GM19324 (cell line): ENCODE measurements around the gene SPZ1.
"Not testable (repeated sequence)": the region's sequence is repeated elsewhere in the genome, so short reads cannot be mapped to it uniquely, and the experiment has no call there.

ENCODE experiments used
- ATAC-seq: cut with Tn5 transposase; IDR thresholded peaks from one replicate; pipeline ENCODE4 v1.9.1; 2021; ENCODE audit warnings: mild to moderate bottlenecking, moderate library complexity; ENCODE audit not compliant: unreplicated experiment, low FRiP score

SPZ1 gene, protein sequence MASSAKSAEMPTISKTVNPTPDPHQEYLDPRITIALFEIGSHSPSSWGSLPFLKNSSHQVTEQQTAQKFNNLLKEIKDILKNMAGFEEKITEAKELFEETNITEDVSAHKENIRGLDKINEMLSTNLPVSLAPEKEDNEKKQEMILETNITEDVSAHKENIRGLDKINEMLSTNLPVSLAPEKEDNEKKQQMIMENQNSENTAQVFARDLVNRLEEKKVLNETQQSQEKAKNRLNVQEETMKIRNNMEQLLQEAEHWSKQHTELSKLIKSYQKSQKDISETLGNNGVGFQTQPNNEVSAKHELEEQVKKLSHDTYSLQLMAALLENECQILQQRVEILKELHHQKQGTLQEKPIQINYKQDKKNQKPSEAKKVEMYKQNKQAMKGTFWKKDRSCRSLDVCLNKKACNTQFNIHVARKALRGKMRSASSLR

DNA sequence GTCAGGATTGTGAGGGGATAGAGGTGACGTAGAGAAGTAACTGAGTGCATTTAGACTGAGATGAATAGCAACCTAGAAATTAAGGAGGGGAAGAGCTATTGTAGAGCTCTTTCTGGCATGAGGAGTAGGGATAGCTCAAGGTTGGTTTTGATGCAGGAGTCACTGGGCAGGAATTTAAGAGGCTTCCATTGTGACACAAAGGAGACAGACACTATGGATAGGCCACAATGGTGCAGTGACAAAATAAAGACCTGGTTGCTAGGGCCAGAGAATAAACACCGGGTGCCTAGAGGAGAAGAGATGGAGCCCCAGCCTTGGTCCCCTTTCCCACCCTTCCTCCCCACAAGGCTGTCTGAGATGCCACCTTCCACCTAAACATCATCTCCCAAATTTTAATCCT lies at the start of gene SPZ1:
SPZ1 (plus strand) TSS at position 301 of the 400 bp plus-strand sequence. CDS start 214 bp downstream, outside the sequence.
- no peak for ATAC-seq

DNA sequence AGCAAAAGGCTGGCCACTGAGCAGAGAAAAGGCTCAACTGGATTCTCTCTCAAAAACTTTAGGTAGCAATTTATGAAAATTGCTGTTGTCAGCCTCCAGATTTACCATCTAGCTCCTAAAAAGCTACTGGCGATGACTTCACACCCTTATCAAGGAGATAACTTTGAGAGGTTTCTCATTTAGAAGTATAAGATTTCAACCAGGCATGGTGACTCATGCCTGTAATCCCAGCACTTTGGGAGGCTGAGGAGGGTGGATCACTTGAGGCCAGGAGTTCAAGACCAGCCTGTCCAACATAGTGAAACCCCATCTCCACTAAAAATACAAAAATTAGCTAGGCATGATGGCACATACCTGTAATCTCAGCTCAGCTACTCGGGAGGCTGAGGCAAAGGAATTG lies 49.3 kb upstream of the SPZ1 start:
- ATAC-seq, result not testable (repeated sequence)

DNA sequence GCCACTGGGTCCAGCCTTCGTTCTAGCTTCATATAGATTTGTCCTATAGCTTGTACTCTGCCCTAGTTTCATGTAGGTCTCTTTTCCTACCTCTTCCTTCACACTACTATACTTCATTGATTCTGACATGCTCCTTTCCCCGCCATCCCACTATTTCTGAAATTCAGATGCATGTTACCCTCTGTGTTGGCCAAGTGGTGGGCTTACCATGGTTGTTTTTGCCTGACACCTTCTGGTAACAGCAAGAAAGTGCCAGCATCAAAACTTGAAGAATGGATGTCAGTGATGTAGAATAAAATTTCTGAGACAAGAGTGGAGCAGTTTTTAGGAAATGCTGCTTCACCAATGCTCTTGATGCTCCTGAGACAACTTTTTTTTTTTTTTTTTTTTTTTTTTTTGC lies 44.5 kb upstream of the SPZ1 start:
- no peak for ATAC-seq

DNA sequence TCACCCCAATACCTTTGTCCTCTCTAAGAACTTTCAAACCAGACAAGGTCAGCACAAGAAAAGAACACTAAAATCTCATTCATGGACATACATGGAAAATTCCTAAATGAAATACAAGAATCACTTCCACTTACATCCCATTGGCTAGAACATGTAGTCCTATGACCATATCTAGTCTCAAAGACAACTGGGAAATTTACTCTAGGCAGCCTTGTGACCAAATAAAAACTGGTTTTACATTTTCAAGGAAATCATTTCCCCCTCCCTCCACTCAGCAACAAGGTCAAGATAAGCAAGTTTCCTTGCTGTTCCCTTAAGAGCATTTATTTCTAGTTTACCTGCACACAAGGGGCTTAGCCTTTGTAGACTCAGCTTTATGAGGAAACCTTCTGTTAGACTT lies 43.6 kb upstream of the SPZ1 start:
- ATAC-seq, result no peak

DNA sequence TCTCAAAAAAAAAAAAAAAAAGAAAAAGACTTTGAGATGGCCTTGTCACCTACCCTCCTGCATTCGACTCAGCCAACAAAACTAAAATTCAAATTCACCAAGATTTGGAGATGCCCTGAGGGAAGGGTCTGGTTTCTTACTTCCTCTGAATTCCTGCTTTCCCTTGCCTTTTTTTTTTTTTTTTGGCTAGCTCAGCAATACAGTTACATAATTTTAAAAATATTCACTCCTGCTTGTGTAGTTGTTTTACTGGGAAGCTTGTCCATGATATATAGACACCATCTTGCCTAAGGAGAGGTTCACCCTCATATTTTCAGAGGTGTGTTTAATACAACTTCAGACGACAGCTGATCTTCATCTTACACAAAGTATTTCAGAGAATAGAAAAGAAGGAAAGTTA lies 42.6 kb upstream of the SPZ1 start:
- ATAC-seq, result no peak

DNA sequence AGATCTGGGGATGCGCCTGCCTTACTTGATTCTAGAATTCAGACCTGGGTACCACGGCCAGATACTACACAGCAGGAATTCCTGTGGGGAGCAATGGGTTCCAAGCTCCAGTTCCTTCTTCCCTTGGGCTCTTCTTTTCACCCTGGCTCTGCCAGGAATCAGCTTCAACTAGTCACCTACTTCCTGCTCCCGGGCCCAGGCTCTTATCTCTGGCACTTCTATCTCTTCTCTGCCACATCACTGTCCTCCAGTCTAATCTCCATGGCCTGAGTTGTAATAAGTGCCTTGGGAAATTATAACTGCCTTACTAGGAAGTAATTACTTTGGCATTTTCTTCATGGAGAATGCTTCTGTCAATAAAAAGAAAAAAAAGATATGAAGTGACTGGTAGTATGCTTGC lies 37.7 kb upstream of the SPZ1 start:
- no peak for ATAC-seq

DNA sequence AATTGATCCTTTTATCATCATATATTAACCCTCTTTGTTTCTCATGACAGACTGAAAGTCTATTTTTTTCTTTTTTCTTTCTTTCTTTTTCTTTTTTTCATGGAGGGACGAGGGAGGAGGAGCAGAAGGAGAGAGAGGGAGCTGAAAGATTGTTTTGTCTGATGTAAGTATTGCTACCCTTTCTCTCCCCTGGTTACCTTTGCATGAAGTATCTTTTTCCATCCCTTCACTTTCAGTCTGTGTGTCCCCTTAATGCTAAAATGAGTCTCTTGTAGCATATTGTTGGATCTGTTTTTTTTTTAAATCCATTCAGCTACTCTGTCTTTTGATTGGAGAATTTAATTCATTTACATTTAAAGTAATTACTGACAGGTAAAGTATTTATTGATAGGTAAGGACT lies 36.4 kb upstream of the SPZ1 start:
- ATAC-seq, result no peak

DNA sequence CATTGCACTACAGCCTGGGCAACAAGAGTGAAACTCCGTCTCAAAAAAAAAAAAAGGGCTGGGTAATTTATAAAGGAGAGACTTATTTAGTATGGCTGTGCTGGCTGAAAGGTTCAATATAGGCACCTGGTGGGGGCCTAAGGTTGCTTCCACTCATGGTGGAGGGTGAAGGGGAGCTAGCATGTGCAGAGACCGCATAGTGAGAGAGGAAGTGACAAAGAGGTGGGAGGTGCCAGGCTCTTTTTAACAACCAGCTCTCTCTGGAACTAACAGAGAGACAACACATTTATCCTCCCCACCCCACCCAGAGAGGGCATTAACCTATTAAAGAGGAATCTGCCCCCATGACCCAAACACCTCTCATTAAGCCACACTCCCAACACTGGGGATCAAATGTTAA lies 35.1 kb upstream of the SPZ1 start:
- no peak for ATAC-seq

DNA sequence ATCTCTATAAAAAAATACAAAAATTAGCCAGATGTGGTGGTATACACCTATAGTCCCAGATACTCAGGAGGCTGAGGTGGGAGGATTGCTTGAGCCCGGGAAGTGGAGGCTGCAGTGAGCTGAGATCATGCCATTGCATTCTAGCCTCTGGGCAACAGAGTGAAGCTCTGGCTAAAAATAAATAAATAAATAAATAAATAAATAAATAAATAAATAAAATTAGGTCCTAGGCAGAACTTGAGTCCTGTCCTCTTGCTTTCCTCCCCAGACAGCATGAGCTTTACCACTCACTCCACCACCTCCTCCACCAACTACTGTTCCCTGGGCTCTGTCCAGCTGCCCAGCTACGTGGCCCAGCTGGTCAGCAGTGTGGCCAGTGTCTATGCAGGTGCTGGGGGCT lies 31.6 kb upstream of the SPZ1 start:
- no peak for ATAC-seq

DNA sequence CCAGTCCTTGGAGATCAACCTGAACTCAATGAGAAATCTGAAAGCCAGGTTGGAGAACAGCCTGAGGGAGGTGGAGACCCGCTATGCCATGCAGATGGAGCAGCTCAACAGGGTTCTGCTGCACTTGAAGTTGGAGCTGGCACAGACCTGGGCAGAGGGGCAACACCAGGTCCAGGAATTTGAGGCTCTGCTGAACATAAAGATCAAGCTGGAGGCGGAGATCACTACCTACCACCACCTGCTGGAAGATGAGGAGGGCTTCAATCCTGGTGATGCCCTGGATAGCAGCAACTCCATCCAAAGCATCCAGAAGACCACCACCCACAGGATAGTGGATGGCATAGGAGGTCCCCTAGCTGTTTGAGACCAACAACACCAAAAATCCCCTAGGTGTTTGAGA lies 30.5 kb upstream of the SPZ1 start:
- no peak for ATAC-seq

DNA sequence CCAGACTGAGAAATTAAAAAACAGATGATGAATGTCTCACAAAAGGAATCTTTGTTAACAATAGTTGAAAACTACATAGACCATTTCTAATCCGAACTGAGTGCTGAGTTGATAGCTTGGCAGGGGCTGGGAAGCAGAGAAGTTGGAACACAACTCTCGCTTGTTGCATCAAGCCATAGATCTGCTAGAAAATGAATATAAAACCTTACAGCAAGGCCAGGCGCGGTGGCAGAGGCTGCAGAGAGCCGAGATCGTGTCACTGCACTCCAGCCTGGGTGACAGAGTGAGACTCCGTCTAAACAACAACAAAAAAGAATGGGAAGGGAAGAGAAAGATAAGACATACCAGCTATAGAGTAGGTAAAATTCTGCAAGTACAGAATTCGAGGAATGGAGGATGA lies 28.0 kb upstream of the SPZ1 start:
- no peak for ATAC-seq

DNA sequence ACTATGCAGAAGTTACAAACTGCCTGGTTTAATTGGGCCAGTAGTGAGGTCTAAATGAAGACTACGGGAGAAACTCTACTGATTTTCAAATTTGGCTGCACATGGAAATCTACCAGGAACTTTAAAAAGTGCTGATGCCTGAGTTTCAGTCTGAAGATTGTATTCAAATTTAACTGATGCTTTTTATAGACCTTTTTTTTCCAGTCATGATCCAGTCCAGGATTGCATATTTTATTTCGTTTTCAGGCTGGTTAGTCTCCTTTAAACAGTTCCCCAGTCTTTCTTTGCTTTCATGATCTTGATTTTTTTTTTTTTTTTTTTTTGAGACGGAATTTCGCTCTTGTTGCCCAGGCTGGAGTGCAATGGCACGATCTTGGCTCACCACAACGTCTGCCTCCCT lies 23.7 kb upstream of the SPZ1 start:
- ATAC-seq, result no peak

DNA sequence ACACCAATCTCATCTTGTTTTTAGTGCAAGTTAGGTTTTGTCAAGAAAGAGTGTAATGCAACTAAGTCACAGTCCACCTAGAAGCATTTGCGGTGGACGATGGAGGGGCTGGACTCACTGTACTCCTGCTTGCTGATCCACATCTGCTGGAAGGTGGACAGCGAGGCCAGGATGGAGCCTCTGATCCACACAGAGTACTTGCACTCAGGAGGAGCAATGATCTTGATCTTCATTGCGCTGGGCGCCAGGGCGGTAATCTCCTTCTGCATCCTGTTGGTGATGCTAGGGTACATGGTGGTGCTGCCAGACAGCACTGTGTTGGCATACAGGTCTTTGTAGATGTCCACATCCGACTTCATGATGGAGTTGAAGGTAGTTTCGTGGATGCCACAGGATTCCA lies 20.2 kb upstream of the SPZ1 start:
- no peak for ATAC-seq

DNA sequence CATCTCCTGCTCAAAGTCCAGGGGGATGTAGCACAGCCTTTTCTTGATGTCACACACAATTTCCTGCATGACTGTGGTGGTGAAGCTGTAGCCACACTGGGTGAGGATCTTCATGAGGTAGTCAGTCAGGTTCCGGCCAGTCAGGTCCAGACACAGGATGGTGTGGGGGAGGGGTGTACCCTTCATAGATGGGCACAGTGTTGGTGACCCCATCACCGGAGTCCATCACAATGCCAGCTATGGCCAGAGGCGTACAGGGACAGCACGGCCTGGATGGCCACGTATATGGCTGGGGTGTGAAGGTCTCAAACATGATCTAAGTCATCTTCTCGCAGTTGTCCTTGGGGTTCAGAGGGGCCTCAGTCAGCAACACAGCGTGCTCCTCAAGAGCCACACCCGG lies 19.7 kb upstream of the SPZ1 start:
- no peak for ATAC-seq

DNA sequence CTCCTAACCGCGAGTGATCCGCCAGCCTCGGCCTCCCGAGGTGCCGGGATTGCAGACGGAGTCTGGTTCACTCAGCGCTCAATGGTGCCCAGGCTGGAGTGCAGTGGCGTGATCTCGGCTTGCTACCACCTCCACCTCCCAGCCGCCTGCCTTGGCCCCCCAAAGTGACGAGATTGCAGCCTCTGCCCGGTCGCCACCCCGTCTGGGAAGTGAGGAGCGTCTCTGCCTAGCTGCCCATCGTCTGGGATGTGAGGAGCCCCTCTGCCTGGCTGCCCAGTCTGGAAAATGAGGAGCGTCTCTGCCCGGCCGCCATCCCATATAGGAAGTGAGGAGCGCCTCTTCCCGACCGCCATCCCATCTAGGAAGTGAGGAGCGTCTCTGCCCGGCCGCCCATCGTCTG lies 19.0 kb upstream of the SPZ1 start:
- ATAC-seq, result not testable (repeated sequence)

DNA sequence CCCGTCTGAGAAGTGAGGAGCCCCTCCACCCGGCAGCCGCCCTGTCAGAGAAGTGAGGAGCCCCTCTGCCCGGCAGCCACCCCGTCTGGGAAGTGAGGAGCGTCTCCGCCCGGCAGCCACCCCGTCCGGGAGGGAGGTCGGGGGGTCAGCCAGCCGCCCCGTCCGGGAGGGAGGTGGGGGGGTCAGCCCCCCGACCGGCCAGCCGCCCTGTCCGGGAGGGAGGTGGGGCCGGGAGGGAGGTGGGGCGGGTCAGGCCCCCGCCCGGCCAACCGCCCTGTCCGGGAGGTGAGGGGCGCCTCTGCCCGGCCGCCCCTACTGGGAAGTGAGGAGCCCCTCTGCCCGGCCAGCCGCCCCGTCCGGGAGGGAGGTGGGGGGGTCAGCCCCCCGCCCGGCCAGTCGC lies 18.5 kb upstream of the SPZ1 start:
- ATAC-seq, result not testable (repeated sequence)

DNA sequence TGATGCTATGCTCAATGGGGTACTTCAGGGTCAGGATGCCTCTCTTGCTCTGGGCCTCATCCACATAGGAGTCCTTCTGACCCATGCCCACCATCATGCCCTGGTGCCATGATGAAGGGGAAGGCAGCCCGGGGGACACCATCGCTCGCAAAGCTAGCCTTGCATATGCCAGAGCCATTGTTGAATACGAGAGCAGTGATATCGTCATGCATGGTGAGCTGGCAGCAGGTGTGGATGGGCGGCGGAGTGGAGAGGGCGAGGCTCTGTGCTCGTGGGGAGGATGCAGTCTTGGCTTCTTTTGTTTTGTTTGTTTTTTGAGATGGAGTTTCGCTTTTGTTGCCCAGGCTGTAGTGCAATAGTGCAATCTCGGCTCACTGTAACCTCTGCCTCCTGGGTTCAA lies 17.2 kb upstream of the SPZ1 start:
- no peak for ATAC-seq

DNA sequence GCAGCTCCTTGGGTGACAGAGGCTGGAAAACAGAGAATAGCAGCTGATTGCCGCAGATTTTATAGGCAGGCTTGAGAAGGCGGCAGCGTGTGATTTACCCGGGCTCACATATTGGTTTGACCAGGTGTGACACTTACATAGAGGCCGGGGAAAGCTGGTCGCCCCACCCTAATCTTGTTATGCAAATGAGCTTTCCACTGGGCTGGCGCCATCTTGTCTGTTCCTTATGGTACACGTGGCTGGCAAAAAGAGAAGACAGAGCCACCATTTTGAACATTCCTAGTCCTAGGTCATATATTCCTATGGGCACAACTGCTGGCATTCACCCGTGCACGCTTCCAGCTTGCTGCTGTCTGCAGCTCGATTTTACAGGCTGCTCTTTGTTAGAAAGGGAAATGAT lies 11.3 kb upstream of the SPZ1 start:
- ATAC-seq, result no peak

DNA sequence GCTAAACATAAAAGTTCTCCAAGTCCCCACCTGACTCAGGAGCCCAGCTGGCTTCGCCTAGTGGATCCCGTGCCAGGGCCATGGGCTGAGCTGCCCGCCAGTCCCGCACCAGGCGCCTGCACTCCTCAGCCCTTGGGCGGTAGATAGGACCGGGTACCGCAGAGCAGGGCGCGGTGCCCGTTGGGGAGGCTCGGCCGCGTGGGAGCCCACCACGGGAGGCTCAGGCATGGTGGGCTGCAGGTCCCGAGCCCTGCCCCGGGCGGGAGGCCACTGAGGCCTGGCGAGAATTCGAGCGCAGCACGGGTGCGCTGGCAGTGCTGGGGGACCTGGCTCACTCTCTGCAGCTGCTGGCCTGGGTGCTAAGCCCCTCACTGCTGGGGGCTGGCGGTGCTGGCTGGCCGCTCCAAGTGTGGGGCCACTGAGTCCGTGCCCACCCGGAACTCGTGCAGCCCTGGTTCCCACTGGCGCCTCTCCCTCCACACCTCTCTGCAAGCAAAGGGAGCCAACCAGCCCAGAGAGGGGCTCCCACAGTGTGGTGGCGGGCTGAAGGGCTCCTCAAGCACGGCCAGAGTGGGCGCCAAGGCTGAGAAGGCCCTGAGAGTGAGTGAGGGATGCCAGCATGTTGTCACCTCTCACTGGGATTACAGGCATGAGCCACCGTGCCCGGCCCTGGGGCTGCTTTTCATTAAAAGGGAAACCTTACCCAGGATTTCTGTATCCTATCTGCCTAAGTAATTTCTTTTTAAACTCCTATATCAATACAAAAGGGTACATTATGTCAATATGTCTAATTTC lies 9.7 kb upstream of the SPZ1 start:
- no peak for ATAC-seq

DNA sequence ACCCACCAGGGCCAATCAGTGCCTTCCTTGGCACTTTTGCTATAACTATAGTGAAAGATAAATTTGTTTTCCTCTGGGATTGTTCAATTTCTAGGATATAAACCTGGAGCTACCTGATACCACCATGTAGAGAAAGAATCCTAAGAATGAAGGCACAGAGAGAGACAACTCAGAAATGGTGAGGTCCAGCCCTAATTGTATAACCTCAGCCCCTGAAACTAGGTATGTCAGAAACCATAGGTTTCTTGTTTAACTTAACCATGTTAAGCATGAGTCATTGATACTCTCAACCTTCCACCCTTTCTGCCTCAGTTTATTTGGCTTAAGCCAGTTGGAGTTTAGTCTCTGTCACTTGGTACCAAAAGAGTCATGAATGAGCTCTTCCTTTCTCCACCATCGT lies 4.6 kb upstream of the SPZ1 start:
- ATAC-seq, result no peak

DNA sequence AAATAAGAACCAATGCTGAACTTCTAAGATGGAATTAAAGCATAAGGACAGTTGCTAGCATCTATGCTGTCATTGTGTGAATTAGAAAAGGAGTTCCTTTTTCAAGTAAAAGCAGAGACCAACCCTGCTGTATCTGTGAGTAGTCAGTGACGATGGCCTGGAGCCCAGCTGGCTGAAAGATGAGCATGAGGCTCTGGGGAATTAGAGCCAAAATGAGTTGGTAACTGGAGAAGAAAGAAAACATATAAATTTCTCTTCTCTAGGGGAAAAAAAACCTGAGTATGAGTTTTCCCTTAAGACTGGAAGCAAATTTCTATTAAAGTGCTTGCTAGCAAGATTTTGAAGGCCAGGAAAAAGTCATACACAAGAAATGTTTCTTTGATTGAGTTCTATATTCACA lies 1.6 kb upstream of the SPZ1 start:
- no peak for ATAC-seq

DNA sequence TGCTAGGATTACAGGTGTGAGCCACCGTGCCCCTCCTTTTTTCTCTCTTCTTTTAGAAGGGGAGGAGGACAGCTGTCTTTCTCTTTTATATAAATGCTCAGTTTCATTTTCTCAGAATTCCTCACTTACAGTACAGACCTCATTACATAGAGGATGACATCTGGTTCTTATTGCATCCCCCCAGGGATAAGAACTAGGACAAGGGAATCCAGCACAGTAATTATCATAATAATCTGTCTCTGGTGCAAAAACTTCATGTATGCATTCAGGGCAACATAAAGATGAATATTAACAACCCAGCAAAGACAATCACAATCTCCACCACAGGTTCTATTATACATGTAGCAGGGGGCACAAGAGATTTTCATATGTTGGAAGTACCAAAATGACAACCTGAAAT lies 5.1 kb downstream of the SPZ1 start:
- no peak for ATAC-seq
